Panc1 (cell line): Measurements from ENCODE around the gene PRR5L.
"Not testable (repeated sequence)": the region's sequence is repeated elsewhere in the genome, so short reads cannot be mapped to it uniquely, and the experiment has no call there.

Experiments used
- CTCF ChIP-seq: fragments of 450-650 bp; IDR thresholded peaks from 2 replicates; pipeline ENCODE4 v1.5.1; 2017; ENCODE audit warnings: mild to moderate bottlenecking
- POLR2AphosphoS5 ChIP-seq: IDR thresholded peaks from 2 replicates; pipeline ENCODE4 v1.6.1; 2012; ENCODE audit warnings: mild to moderate bottlenecking, low read depth, low read length, moderate library complexity
- REST ChIP-seq, 2 experiments: IDR thresholded peaks; 2 replicates each; pipeline ENCODE4 v1.6.1; 2011 to 2012; ENCODE audit warnings: low read depth in 2 of 2, control low read depth in 1 of 2, low read length in 1 of 2, mild to moderate bottlenecking in 1 of 2, moderate library complexity in 1 of 2; ENCODE audit not compliant: insufficient read depth in 1 of 2
- SIN3A ChIP-seq: IDR thresholded peaks from 2 replicates; pipeline ENCODE4 v1.6.1; 2012; ENCODE audit warnings: low read depth, mild to moderate bottlenecking, low read length, moderate library complexity, borderline replicate concordance; ENCODE audit not compliant: insufficient read depth

- not testable (repeated sequence) for TF ChIP-seq CTCF; POLR2AphosphoS5; SIN3A; REST (IDR thresholded peaks at IDR 0.05; ENCODE audit: insufficient read depth in 1 of 2, low read depth in 2 of 2, low read length in 1 of 2)
Observed at GRCh38 chr11:36511062-36511461, 215.0 kb downstream of the PRR5L start.
